GM23248 (cell line): ENCODE measurements around the gene WIPF2. TPM values are rescaled to one million over a fixed set of nuclear protein-coding genes. Genes with fewer than 3 reads are reported as not detected.

Source experiments
- DNase-seq: peaks from one replicate; pipeline ENCODE4 v3.0.0-alpha.2; 2015
- H2AFZ ChIP-seq: fragments of 200-600 bp; sonication (generic); 2 replicates; pipeline ENCODE4 v1.6.1; 2016; ENCODE audit warnings: antibody characterized with exemption
- H3F3A ChIP-seq: fragments of 200-600 bp; sonication (generic); 2 replicates; pipeline ENCODE4 v1.6.1; 2016; ENCODE audit warnings: mild to moderate bottlenecking, antibody characterized with exemption, mixed run types; ENCODE audit not compliant: insufficient read depth
- H3K27ac ChIP-seq: fragments of 200-600 bp; sonication (generic); 2 replicates; pipeline ENCODE4 v1.5.1; 2016; ENCODE audit warnings: mild to moderate bottlenecking
- H3K27me3 ChIP-seq: fragments of 200-600 bp; sonication (generic); replicated peaks from 2 replicates; pipeline ENCODE4 v1.6.1; 2016; ENCODE audit warnings: mild to moderate bottlenecking; ENCODE audit not compliant: insufficient read depth
- H3K36me3 ChIP-seq: fragments of 200-600 bp; sonication (generic); 2 replicates; pipeline ENCODE4 v1.6.1; 2016; ENCODE audit warnings: low read depth, mild to moderate bottlenecking
- H3K4me1 ChIP-seq: fragments of 200-600 bp; sonication (generic); 2 replicates; pipeline ENCODE4 v1.6.1; 2016; ENCODE audit warnings: mild to moderate bottlenecking; ENCODE audit not compliant: insufficient read depth
- H3K4me2 ChIP-seq: fragments of 200-600 bp; sonication (generic); one replicate; pipeline ENCODE4 v1.6.1; 2016; ENCODE audit warnings: mild to moderate bottlenecking; ENCODE audit not compliant: unreplicated experiment
- H3K4me3 ChIP-seq: fragments of 200-600 bp; sonication (generic); 2 replicates; pipeline ENCODE4 v1.5.1; 2016; ENCODE audit warnings: mild to moderate bottlenecking
- H3K79me2 ChIP-seq: fragments of 200-600 bp; sonication (generic); 2 replicates; pipeline ENCODE4 v1.6.1; 2016; ENCODE audit warnings: mild to moderate bottlenecking; ENCODE audit not compliant: insufficient read depth
- H3K9ac ChIP-seq: fragments of 200-600 bp; sonication (generic); 2 replicates; pipeline ENCODE4 v1.6.1; 2016; ENCODE audit warnings: mild to moderate bottlenecking
- H3K9me2 ChIP-seq: fragments of 200-600 bp; sonication (generic); 2 replicates; pipeline ENCODE4 v1.6.1; 2016; ENCODE audit warnings: mixed run types, mild to moderate bottlenecking, moderate library complexity; ENCODE audit not compliant: insufficient read depth
- H3K9me3 ChIP-seq: fragments of 200-600 bp; sonication (generic); one replicate; pipeline ENCODE4 v1.6.1; 2017; ENCODE audit warnings: low read depth
- H4K20me1 ChIP-seq: fragments of 200-600 bp; sonication (generic); 2 replicates; pipeline ENCODE4 v1.6.0; 2016; ENCODE audit not compliant: insufficient read depth
- EZH2 ChIP-seq: fragments of 200-600 bp; sonication (generic); IDR thresholded peaks from 2 replicates; pipeline ENCODE4 v1.6.1; 2018; ENCODE audit warnings: antibody characterized with exemption, mild to moderate bottlenecking; ENCODE audit not compliant: insufficient read depth, poor library complexity, severe bottlenecking
- EZH2phosphoT487 ChIP-seq: fragments of 200-600 bp; sonication (generic); IDR thresholded peaks from 2 replicates; pipeline ENCODE4 v1.6.1; 2018; ENCODE audit warnings: antibody characterized with exemption, moderate library complexity, mild to moderate bottlenecking, low read depth; ENCODE audit not compliant: insufficient read depth
- WGBS, 2 experiments: methylation state at CpG; one replicate each; pipeline ENCODE4 v1.1.6; 2015 to 2017; ENCODE audit warnings: low lambda C conversion rate in 2 of 2, low coverage in 1 of 2; ENCODE audit errors: missing lambda C conversion rate in 2 of 2; 5-methylcytosine and 5-hydroxymethylcytosine counted together
- in situ Hi-C: fragments of 300-500 bp; cut with MboI; formaldehyde crosslinking; loops from 2 replicates; pipeline ENCODE4 v1.15.0; 2020
- polyA plus RNA-seq: library from polyadenylated mRNA; unstranded; fragments of >200 nt; fragmentation: Nextera tagmentation; extraction: Ambion mirVana; gene quantifications from 2 replicates; pipeline ENCODE4 v1.2.1, GENCODE V29; 2016
- total RNA-seq: library from RNA; depleted of rRNA; stranded (reverse); fragments of >200 nt; shearing (Covaris generic); gene quantifications from 2 replicates; pipeline ENCODE4 v1.2.3, GENCODE V29; 2014

WIPF2 gene
- total and polyA plus RNA-seq, 2 experiments from 2014 or later = 5.9 to 20.5 TPM

DNA sequence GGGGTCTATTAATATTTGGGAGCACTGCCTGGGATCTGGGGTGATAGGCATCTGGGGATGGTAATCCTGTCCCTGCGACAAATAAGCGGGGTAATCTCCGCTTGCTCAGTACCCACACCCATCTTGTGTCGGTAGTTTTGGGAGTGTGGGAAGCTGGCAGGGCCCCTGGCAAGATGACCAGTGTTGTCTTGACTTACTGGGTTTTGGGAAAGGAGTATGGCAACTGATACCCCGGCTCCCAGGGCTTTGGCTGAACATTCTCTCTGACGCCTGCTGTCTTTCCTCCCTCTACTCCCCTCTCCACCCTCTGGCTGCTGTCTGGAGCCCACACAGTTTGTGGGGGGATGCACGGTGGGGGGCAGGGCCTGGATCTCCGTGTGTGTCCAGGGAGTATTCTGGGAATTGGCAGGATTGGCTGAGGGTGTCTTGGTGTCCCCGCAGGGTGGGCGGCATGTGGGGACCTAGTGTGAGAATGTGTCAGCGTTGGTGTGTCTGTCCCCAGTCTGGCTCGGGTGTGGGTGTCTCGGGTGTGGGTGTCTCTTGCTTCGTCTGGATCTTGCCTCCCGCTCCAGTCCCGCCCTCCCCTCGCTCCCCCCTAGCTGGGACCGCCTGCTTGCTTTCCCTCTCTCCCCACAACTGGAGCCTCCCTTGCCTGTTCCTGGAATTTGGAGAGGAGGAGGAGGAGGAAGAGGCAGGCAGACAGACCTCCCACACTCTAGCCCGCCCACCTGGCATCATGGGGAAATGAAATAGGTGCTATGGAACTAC is 101.8 kb downstream of the WIPF2 start:
- peak overlapping the region; percentile 96 for H3K9ac ChIP-seq
- H3K4me1 ChIP-seq = peaks cover 67% of the 10 kb centered on the region
- in situ Hi-C loops = no loop called here

DNA sequence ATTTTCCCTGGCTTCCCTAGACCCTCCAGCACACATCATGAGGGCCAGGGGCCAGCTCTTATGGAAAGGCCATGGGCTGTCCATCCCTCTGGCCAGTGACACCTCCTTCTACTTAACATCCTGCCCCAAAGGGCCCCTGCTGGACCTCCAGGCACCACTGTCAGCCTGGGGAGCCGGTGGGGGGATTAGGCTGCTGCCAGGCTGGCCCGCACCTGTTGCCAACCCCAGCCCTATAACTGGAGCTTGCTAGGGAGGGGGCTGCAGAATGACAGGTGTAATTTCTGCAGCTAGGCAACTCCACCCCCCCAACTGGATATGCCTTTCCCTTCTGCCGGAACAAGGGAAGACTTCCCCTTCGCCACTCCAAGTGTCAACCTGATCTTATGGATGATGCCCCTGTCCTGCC is 102.4 kb downstream of the WIPF2 start:
- TF ChIP-seq EZH2 (no peak), EZH2phosphoT487 (no peak)
- H4K20me1 ChIP-seq = no peaks in the 10 kb centered on the region
- H3K27ac ChIP-seq = peak overlapping the region; percentile 95
- peaks cover 67% of the 10 kb centered on the region for H3K4me1 ChIP-seq
- no peaks in the 10 kb centered on the region for H3K36me3 ChIP-seq
- peak overlapping the region; percentile 79 for H3K4me2 ChIP-seq
- peaks cover 5% of the 10 kb centered on the region for H3F3A ChIP-seq
- no peak for DNase-seq
- no peak overlapping the region for H2AFZ ChIP-seq
- in situ Hi-C loops = no loop called here
- H3K9me3 ChIP-seq = no peaks in the 10 kb centered on the region
- H3K9ac ChIP-seq = peak overlapping the region; percentile 96
- H3K4me3 ChIP-seq = peak overlapping the region; percentile 83
- H3K9me2 ChIP-seq = no peaks in the 10 kb centered on the region
- no peaks in the 10 kb centered on the region for H3K27me3 ChIP-seq
- peaks cover 85% of the 10 kb centered on the region for H3K79me2 ChIP-seq
- WGBS, 2 experiments = 18 to 25% methylated on average over 4 of the region's 4 CpGs

More for the DNA sequence above, 101.8 kb downstream of the WIPF2 start:
- Histone ChIP-seq H2AFZ (no peak overlapping the region), H3K27me3 (no peaks in the 10 kb centered on the region), H3K36me3 (no peaks in the 10 kb centered on the region), H3K4me3 (peak overlapping the region; percentile 83), H3K79me2 (peaks cover 79% of the 10 kb centered on the region), H3K9me2 (no peaks in the 10 kb centered on the region), H3F3A (peaks cover 5% of the 10 kb centered on the region), H3K9me3 (no peaks in the 10 kb centered on the region), H3K4me2 (peak overlapping the region; percentile 79), H4K20me1 (no peaks in the 10 kb centered on the region), H3K27ac (peak overlapping the region; percentile 95)
- DNase-seq = peak; percentile 49
- TF ChIP-seq EZH2 (no peak), EZH2phosphoT487 (no peak)
- WGBS, 2 experiments = 8 to 12% methylated on average over 11 to 19 of the region's 19 CpGs

DNA sequence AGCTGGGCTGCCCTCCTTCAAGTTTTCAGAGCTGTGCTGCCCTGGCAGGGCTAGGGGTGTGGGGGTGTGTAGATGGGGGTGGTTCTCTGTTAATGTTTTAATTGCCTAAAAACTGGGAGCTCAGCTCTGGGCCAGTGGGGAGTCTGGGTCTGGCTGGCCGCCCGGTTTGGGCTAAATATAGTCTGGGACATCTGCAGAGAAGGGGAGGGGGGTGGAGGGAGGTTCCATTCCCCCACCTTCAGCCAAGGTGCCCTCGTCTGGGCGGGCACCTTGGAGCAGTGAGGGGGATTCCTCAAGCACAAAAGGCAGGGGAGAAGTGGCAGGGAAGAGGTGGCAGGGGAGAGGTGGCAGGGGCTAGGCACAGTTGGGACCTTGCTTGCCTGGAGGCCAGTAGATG is 102.9 kb downstream of the WIPF2 start:
- H4K20me1 ChIP-seq = no peaks in the 10 kb centered on the region

DNA sequence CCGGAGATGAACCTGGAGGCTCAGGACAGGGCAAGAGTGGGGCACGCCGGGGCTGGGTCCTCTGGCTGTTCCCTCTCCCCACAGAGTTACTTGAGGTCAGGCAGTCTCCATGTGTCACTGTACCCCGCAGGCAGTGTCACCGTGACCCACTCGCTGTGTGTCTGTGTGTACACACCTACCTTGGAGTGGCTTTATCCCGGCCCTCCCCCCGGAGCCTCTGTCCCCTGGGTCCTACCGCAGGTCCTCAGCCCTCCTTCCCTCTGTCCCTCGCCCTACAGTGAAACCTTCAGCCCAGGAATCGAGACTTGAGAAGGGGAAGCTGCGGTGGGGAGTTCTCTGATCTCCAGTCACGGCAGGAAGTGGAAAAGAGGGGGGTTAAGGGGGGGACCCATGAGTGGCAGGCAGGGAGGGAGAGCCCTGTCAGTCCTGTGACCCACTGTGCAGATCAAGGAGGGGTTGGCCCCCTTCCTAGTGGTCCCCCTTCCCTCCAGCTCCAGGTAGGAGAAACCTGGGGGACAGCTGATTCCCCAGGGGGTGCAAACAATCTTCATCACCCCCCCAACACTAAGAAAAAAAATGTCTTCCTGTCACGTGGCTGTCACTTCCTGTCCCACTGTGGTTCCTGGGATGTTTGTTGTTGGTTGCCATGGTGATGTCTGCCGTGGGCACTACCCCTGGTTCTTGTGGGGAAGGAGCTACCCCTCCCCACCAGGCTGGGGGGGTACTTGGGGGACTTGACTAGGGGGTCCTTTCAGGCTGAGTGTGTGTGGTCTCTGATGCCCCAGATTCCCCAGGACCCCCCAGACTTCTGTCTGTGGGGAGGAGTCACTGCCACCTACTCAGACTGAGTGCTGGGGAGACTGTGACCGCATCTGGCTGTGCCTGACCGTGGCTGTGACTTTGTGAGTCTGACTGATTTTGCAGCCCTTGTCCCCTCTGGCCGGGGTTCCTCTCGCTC is 103.5 kb downstream of the WIPF2 start:
- no peaks in the 10 kb centered on the region for H3K27me3 ChIP-seq
- peak overlapping the region; percentile 50 for H2AFZ ChIP-seq
- no peaks in the 10 kb centered on the region for H3K36me3 ChIP-seq
- H3K9me3 ChIP-seq = no peaks in the 10 kb centered on the region
- H4K20me1 ChIP-seq = no peaks in the 10 kb centered on the region
- no peaks in the 10 kb centered on the region; the same call in 1 of the 2 replicates for H3F3A ChIP-seq
- H3K4me1 ChIP-seq = peaks cover 72% of the 10 kb centered on the region
- no peaks in the 10 kb centered on the region for H3K9me2 ChIP-seq
- peak; percentile 89 for DNase-seq
- in situ Hi-C loops = no loop called here
- peak overlapping the region; percentile 95 for H3K27ac ChIP-seq
- H3K4me2 ChIP-seq = peak overlapping the region; percentile 70
- TF ChIP-seq EZH2phosphoT487 (no peak), EZH2 (no peak)
- H3K79me2 ChIP-seq = peaks cover 96% of the 10 kb centered on the region
- 3 to 7% methylated on average over 17 to 18 of the region's 19 CpGs for WGBS, 2 experiments
- peak overlapping the region; percentile 96 for H3K9ac ChIP-seq
- H3K4me3 ChIP-seq = peak overlapping the region; percentile 83

More for the DNA sequence above, 102.9 kb downstream of the WIPF2 start:
- Histone ChIP-seq H3K79me2 (peaks cover 89% of the 10 kb centered on the region), H3K9me2 (no peaks in the 10 kb centered on the region), H3K4me1 (peaks cover 69% of the 10 kb centered on the region), H3K4me2 (peak overlapping the region; percentile 70), H3K36me3 (no peaks in the 10 kb centered on the region), H3F3A (peaks cover 3% of the 10 kb centered on the region), H3K9ac (peak overlapping the region; percentile 96), H3K27me3 (no peaks in the 10 kb centered on the region), H3K4me3 (peak overlapping the region; percentile 83), H3K27ac (peak overlapping the region; percentile 95), H3K9me3 (no peaks in the 10 kb centered on the region), H2AFZ (no peak overlapping the region)
- WGBS, 2 experiments = 3 to 4% methylated on average over 4 of the region's 4 CpGs
- in situ Hi-C loops = no loop called here
- no peak for TF ChIP-seq EZH2phosphoT487
- TF ChIP-seq EZH2 = no peak
- DNase-seq = no peak
